OCI-LY1 (cell line): ENCODE measurements around the gene OLIG2.

Experiments used
- EZH2 ChIP-seq: fragments of 200-600 bp; sonication (generic), shearing (Covaris generic); IDR thresholded peaks from 2 replicates; pipeline ENCODE4 v1.8.0; 2017; ENCODE audit warnings: borderline replicate concordance, mixed run types, mild to moderate bottlenecking, antibody characterized with exemption, low read length, moderate library complexity, mixed read lengths
- TF ChIP-seq, protein P1 (sequence below): fragments of 200-600 bp; sonication (generic), shearing (Covaris generic); IDR thresholded peaks from 2 replicates; pipeline ENCODE4 v1.5.1; 2017; ENCODE audit warnings: mild to moderate bottlenecking, antibody characterized with exemption, low read length, moderate library complexity, mixed read lengths

- no peak for TF ChIP-seq EZH2
- TF ChIP-seq, protein P1, sequence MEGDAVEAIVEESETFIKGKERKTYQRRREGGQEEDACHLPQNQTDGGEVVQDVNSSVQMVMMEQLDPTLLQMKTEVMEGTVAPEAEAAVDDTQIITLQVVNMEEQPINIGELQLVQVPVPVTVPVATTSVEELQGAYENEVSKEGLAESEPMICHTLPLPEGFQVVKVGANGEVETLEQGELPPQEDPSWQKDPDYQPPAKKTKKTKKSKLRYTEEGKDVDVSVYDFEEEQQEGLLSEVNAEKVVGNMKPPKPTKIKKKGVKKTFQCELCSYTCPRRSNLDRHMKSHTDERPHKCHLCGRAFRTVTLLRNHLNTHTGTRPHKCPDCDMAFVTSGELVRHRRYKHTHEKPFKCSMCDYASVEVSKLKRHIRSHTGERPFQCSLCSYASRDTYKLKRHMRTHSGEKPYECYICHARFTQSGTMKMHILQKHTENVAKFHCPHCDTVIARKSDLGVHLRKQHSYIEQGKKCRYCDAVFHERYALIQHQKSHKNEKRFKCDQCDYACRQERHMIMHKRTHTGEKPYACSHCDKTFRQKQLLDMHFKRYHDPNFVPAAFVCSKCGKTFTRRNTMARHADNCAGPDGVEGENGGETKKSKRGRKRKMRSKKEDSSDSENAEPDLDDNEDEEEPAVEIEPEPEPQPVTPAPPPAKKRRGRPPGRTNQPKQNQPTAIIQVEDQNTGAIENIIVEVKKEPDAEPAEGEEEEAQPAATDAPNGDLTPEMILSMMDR = no peak
Measured at GRCh38 chr21:32978331-32979270, 47.1 kb upstream of the OLIG2 start.
